ENCODE data around the gene PER3. TPM values are rescaled to one million over a fixed set of nuclear protein-coding genes. Genes with fewer than 3 reads are reported as not detected.

Gene PER3
- total and polyA plus RNA-seq, 2 of the 13 experiments (the other 11 are each of a cell fraction or from before 2014, with no cell fraction given) = 3.0 to 6.0 TPM

GRCh38 chr1:7813677-7814373 is 29.7 kb downstream of the PER3 start:
- Histone ChIP-seq H3K4me3 (replicated peaks in 1 of 3; ENCODE audit: insufficient read depth in 1 of 3, low read depth in 2 of 3, low read length in 3 of 3) (no peak overlapping the region), H3K79me2 (ENCODE audit: insufficient read depth, low read length) (no peaks in the 10 kb centered on the region), H3K9me3 (ENCODE audit: low read length) (peaks cover 15% of the 10 kb centered on the region), H3K27me3 (ENCODE audit: control insufficient read depth in 1 of 2, insufficient read depth in 2 of 2, low read length in 2 of 2) (no peaks in the 10 kb centered on the region), H3K4me1 (ENCODE audit: insufficient read depth, low read length) (no peaks in the 10 kb centered on the region), H2AFZ (ENCODE audit: low read length) (no peak overlapping the region), H4K20me1 (ENCODE audit: insufficient read depth, low read length) (no peaks in the 10 kb centered on the region), H3K4me2 (ENCODE audit: low read depth, low read length) (no peak overlapping the region), H3K9ac (ENCODE audit: insufficient read depth, low read depth, low read length) (no peak overlapping the region), H3K36me3 (replicated peaks in 1 of 2; ENCODE audit: control insufficient read depth in 1 of 2, insufficient read depth in 2 of 2, low read length in 2 of 2) (peaks cover 2 to 16% of the 10 kb centered on the region in 2 experiments; a peak in 3 of 5 replicates), H3K27ac (ENCODE audit: extremely low read length, insufficient read depth, low read length) (no peak overlapping the region)
- CTCF ChIA-PET (ENCODE audit: low intra/inter-chr PET ratio, low total read pairs) = no interaction called here
- intact Hi-C loops (cut with micrococcal nuclease; ENCODE audit: unreplicated experiment) = no loop called here
- in situ Hi-C loops (cut with HindIII; ENCODE audit: extremely low pct_ligation_motif_present, low pct_unique_long_range_greater_than_20kb) = no loop called here
- no peak for ATAC-seq
- POLR2A ChIA-PET = no interaction called here
- no peak for FAIRE-seq
- WGBS (ENCODE audit: low lambda C conversion rate) = 68% methylated on average over 3 of the region's 3 CpGs
- BruUV-seq (replicated peaks) = no TSS peak
- no peak for DNase-seq (ENCODE audit: low spot score)
- TF ChIP-seq TRAFD1 (CRISPR knock-in tag; IDR thresholded peaks at IDR 0.05; ENCODE audit: borderline replicate concordance) (no peak), HOMEZ (CRISPR knock-in tag; IDR thresholded peaks at IDR 0.05; ENCODE audit: low read depth) (no peak), ZNF329 (CRISPR knock-in tag; IDR thresholded peaks at IDR 0.05; ENCODE audit: low read depth) (no peak), SPEN (CRISPR knock-in tag; IDR thresholded peaks at IDR 0.05; ENCODE audit: low read depth) (no peak), POLR2G (IDR thresholded peaks at IDR 0.05; ENCODE audit: low read depth, low read length) (no peak), ZNF260 (CRISPR knock-in tag; IDR thresholded peaks at IDR 0.05; ENCODE audit: borderline replicate concordance, low read depth) (no peak), TCF7L2 (IDR thresholded peaks at IDR 0.05; ENCODE audit: low read depth, low read length) (no peak), CTCF (CRISPR knock-in tag; IDR thresholded peaks at IDR 0.05) (no peak), ZBTB33 (CRISPR knock-in tag; IDR thresholded peaks at IDR 0.05) (no peak)
